ENCODE data around the gene SPTBN1.
"Not testable (repeated sequence)": the region's sequence is repeated elsewhere in the genome, so short reads cannot be mapped to it uniquely, and the experiment has no call there.

Gene SPTBN1

DNA sequence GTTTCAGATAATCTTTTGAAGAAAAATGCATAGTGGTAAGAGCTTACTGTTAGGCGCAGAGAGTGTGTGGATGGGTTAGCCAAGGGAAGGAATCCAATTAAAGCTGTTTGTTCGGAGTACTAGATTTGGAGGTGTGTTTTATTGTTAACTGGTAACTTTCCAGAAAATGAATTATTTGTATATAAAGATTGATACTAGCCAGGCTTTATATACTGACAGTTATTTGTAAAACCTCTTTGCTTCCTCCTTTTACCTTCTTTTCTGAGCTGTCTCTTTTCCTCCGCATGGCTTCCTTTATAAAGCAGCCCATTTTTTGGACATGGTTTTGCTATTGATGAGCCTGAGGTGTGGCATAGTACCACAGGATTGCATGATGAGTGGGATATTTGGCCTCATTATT is 25.6 kb downstream of the SPTBN1 start:
- Histone ChIP-seq H3K9me3 (ENCODE audit: low read length) (no peaks in the 10 kb centered on the region; the same call in 1 of the 2 replicates), H3K79me2 (ENCODE audit: insufficient read depth, low read length) (no peaks in the 10 kb centered on the region), H3K4me2 (ENCODE audit: low read length) (no peak overlapping the region), H3K4me1 (ENCODE audit: insufficient read depth, low read length, severe bottlenecking) (no peaks in the 10 kb centered on the region), H3F3A (ENCODE audit: insufficient read depth, low read length) (no peaks in the 10 kb centered on the region), H3K9me2 (ENCODE audit: low read depth, low read length) (no peaks in the 10 kb centered on the region), H3K9ac (ENCODE audit: low read length) (no peak overlapping the region), H3K27me3 (ENCODE audit: insufficient read depth, low read length) (no peaks in the 10 kb centered on the region), H3K36me3 (ENCODE audit: insufficient read depth, low read length) (no peaks in the 10 kb centered on the region), H3K27ac (ENCODE audit: low read depth, low read length, poor library complexity, severe bottlenecking) (no peak overlapping the region), H4K20me1 (ENCODE audit: insufficient read depth, low read length) (no peaks in the 10 kb centered on the region), H3K4me3 (ENCODE audit: low read depth, low read length, poor library complexity, severe bottlenecking) (no peak overlapping the region), H2AFZ (ENCODE audit: low read length) (no peak overlapping the region)
- no peak for TF ChIP-seq EZH2 (IDR thresholded peaks at IDR 0.05; ENCODE audit: borderline replicate concordance, low read length)
- TF ChIP-seq, protein P1, sequence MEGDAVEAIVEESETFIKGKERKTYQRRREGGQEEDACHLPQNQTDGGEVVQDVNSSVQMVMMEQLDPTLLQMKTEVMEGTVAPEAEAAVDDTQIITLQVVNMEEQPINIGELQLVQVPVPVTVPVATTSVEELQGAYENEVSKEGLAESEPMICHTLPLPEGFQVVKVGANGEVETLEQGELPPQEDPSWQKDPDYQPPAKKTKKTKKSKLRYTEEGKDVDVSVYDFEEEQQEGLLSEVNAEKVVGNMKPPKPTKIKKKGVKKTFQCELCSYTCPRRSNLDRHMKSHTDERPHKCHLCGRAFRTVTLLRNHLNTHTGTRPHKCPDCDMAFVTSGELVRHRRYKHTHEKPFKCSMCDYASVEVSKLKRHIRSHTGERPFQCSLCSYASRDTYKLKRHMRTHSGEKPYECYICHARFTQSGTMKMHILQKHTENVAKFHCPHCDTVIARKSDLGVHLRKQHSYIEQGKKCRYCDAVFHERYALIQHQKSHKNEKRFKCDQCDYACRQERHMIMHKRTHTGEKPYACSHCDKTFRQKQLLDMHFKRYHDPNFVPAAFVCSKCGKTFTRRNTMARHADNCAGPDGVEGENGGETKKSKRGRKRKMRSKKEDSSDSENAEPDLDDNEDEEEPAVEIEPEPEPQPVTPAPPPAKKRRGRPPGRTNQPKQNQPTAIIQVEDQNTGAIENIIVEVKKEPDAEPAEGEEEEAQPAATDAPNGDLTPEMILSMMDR (IDR thresholded peaks at IDR 0.05; ENCODE audit: low read length): no peak

DNA sequence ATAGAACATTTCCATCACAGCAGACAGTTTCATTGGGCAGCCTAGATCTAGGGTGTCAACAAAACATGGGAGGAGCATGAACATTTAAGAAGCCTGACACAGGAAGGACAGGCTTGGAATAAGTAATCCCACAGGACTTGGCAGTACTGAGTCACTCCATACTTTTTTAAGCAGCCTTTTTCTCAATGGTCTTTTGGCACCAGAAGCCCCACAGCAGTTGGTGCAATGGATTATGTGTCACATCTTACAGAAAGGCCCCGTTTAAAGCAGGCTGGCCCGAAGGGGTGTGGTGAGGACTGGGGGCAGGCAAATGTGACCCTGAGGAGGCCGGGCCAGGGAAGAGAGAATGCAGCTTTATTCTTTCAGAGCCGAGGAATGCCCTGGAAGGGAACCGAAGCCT is 26.6 kb downstream of the SPTBN1 start:
- H3K27me3 ChIP-seq (ENCODE audit: insufficient read depth, low read length): no peaks in the 10 kb centered on the region
- TF ChIP-seq EZH2 (IDR thresholded peaks at IDR 0.05; ENCODE audit: borderline replicate concordance, low read length): no peak
- TF ChIP-seq, protein P1 (IDR thresholded peaks at IDR 0.05; ENCODE audit: low read length): no peak
- H3K79me2 ChIP-seq (ENCODE audit: insufficient read depth, low read length): no peaks in the 10 kb centered on the region
- no peaks in the 10 kb centered on the region for H3K4me1 ChIP-seq (ENCODE audit: insufficient read depth, low read length, severe bottlenecking)
- H3K4me3 ChIP-seq (ENCODE audit: low read depth, low read length, poor library complexity, severe bottlenecking): no peak overlapping the region
- no peaks in the 10 kb centered on the region for H4K20me1 ChIP-seq (ENCODE audit: insufficient read depth, low read length)
- no peak overlapping the region for H3K9ac ChIP-seq (ENCODE audit: low read length)
- no peak overlapping the region for H2AFZ ChIP-seq (ENCODE audit: low read length)
- no peaks in the 10 kb centered on the region for H3F3A ChIP-seq (ENCODE audit: insufficient read depth, low read length)
- no peak overlapping the region for H3K27ac ChIP-seq (ENCODE audit: low read depth, low read length, poor library complexity, severe bottlenecking)
- no peaks in the 10 kb centered on the region; the same call in 1 of the 2 replicates for H3K9me3 ChIP-seq (ENCODE audit: low read length)
- H3K36me3 ChIP-seq (ENCODE audit: insufficient read depth, low read length): no peaks in the 10 kb centered on the region
- no peak overlapping the region for H3K4me2 ChIP-seq (ENCODE audit: low read length)
- no peaks in the 10 kb centered on the region for H3K9me2 ChIP-seq (ENCODE audit: low read depth, low read length)

DNA sequence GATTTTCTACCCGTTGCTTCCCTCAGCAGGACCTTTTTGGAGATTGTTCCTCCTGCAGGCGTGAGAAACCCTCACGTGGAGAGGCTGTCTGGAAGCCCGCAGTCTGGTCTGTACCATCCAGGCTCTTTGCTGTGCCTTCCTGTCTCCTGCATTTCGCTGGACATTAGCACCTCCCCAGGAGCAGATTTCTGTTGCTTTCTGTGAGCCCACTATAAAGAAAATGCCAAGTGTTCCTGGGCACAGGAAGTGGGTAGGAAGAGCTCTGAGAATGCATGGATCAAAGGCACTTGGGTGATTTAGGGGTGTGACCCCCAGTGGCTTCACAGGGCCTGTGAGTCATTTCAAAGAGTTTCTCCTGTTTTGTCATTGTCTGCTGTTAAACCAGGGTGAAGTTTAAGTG is 27.3 kb downstream of the SPTBN1 start:
- no peak for TF ChIP-seq EZH2 (IDR thresholded peaks at IDR 0.05; ENCODE audit: borderline replicate concordance, low read length)
- TF ChIP-seq, protein P1 (IDR thresholded peaks at IDR 0.05; ENCODE audit: low read length): no peak
- Histone ChIP-seq H3K27ac (ENCODE audit: low read depth, low read length, poor library complexity, severe bottlenecking) (no peak overlapping the region), H3K4me3 (ENCODE audit: low read depth, low read length, poor library complexity, severe bottlenecking) (no peak overlapping the region), H3F3A (ENCODE audit: insufficient read depth, low read length) (no peaks in the 10 kb centered on the region), H2AFZ (ENCODE audit: low read length) (no peak overlapping the region), H3K27me3 (ENCODE audit: insufficient read depth, low read length) (no peaks in the 10 kb centered on the region), H3K36me3 (ENCODE audit: insufficient read depth, low read length) (no peaks in the 10 kb centered on the region), H4K20me1 (ENCODE audit: insufficient read depth, low read length) (no peaks in the 10 kb centered on the region), H3K79me2 (ENCODE audit: insufficient read depth, low read length) (no peaks in the 10 kb centered on the region), H3K9me3 (ENCODE audit: low read length) (no peaks in the 10 kb centered on the region; the same call in 1 of the 2 replicates), H3K4me1 (ENCODE audit: insufficient read depth, low read length, severe bottlenecking) (no peaks in the 10 kb centered on the region), H3K4me2 (ENCODE audit: low read length) (no peak overlapping the region), H3K9me2 (ENCODE audit: low read depth, low read length) (no peaks in the 10 kb centered on the region), H3K9ac (ENCODE audit: low read length) (no peak overlapping the region)

DNA sequence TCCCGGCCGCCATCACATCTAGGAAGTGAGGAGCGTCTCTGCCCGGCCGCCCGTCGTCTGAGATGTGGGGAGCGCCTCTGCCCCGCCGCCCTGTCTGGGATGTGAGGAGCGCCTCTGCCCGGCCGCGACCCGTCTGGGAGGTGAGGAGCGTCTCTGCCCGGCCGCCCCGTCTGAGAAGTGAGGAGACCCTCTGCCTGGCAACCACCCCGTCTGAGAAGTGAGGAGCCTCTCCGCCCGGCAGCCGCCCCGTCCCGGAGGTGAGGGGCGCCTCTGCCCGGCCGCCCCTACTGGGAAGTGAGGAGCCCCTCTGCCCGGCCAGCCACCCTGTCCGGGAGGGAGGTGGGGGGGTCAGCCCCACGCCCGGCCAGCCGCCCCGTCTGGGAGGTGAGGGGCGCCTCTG is 29.6 kb downstream of the SPTBN1 start:
- H3K4me1 ChIP-seq (ENCODE audit: insufficient read depth, low read length, severe bottlenecking); H3K4me2 ChIP-seq (ENCODE audit: low read length); H3K27me3 ChIP-seq (ENCODE audit: insufficient read depth, low read length); H3K79me2 ChIP-seq (ENCODE audit: insufficient read depth, low read length); H2AFZ ChIP-seq (ENCODE audit: low read length); H3F3A ChIP-seq (ENCODE audit: insufficient read depth, low read length); H4K20me1 ChIP-seq (ENCODE audit: insufficient read depth, low read length); H3K9me3 ChIP-seq (ENCODE audit: low read length); H3K36me3 ChIP-seq (ENCODE audit: insufficient read depth, low read length); H3K4me3 ChIP-seq (ENCODE audit: low read depth, low read length, poor library complexity, severe bottlenecking); H3K27ac ChIP-seq (ENCODE audit: low read depth, low read length, poor library complexity, severe bottlenecking); H3K9ac ChIP-seq (ENCODE audit: low read length); H3K9me2 ChIP-seq (ENCODE audit: low read depth, low read length): not testable (repeated sequence)

Measured in OCI-LY1 (cell line).